MM.1S (cell line): ENCODE measurements around the gene MB.

Experiments used
- DNase-seq: peaks from one replicate; pipeline ENCODE4 v3.0.0-alpha.2; 2015
- H2AFZ ChIP-seq: fragments of 300-600 bp; sonication (generic); 2 replicates; pipeline ENCODE4 v1.6.0; 2016; ENCODE audit warnings: antibody characterized with exemption, low read length
- H3F3A ChIP-seq: fragments of 300-600 bp; sonication (generic); 2 replicates; pipeline ENCODE4 v1.6.1; 2016; ENCODE audit warnings: mild to moderate bottlenecking, antibody characterized with exemption, low read length, moderate library complexity, mixed read lengths; ENCODE audit not compliant: insufficient read depth
- H3K27ac ChIP-seq: fragments of 300-600 bp; sonication (generic); 2 replicates; pipeline ENCODE4 v1.5.1; 2016; ENCODE audit warnings: mild to moderate bottlenecking, low read length
- H3K27me3 ChIP-seq: fragments of 300-600 bp; sonication (generic); replicated peaks from 2 replicates; pipeline ENCODE4 v1.6.0; 2016; ENCODE audit warnings: low read length; ENCODE audit not compliant: insufficient read depth
- H3K36me3 ChIP-seq: fragments of 300-600 bp; sonication (generic); replicated peaks from 2 replicates; pipeline ENCODE4 v1.6.1; 2016; ENCODE audit warnings: mild to moderate bottlenecking, low read length, mixed read lengths; ENCODE audit not compliant: insufficient read depth
- H3K4me1 ChIP-seq: fragments of 300-600 bp; sonication (generic); 2 replicates; pipeline ENCODE4 v1.6.1; 2016; ENCODE audit warnings: low read length, mixed read lengths
- H3K4me2 ChIP-seq: fragments of 300-600 bp; sonication (generic); 2 replicates; pipeline ENCODE4 v1.6.0; 2016; ENCODE audit warnings: low read depth, low read length
- H3K4me3 ChIP-seq: fragments of 300-600 bp; sonication (generic); 2 replicates; pipeline ENCODE4 v1.5.1; 2016; ENCODE audit warnings: low read length, mixed read lengths
- H3K79me2 ChIP-seq: fragments of 300-600 bp; sonication (generic); 2 replicates; pipeline ENCODE4 v1.6.1; 2016; ENCODE audit warnings: mixed run types, low read length, mixed read lengths
- H3K9ac ChIP-seq: fragments of 300-600 bp; sonication (generic); 2 replicates; pipeline ENCODE4 v1.6.1; 2016; ENCODE audit warnings: low read length, mixed read lengths
- H3K9me2 ChIP-seq: fragments of 300-600 bp; sonication (generic); replicated peaks from 2 replicates; pipeline ENCODE4 v1.6.1; 2016; ENCODE audit warnings: mild to moderate bottlenecking, low read length, mixed read lengths; ENCODE audit not compliant: insufficient read depth
- H3K9me3 ChIP-seq: fragments of 300-600 bp; sonication (generic); replicated peaks from 2 replicates; pipeline ENCODE4 v1.6.1; 2016; ENCODE audit warnings: mild to moderate bottlenecking, low read length, mixed read lengths; ENCODE audit not compliant: insufficient read depth
- H4K20me1 ChIP-seq: fragments of 300-600 bp; sonication (generic); 2 replicates; pipeline ENCODE4 v1.6.1; 2016; ENCODE audit warnings: mild to moderate bottlenecking, low read length, moderate library complexity, mixed read lengths; ENCODE audit not compliant: insufficient read depth
- CTCF ChIP-seq: fragments of 300-600 bp; sonication (generic); IDR thresholded peaks from 2 replicates; pipeline ENCODE4 v1.5.1; 2016; ENCODE audit warnings: antibody characterized with exemption, low read length, mixed read lengths
- EZH2 ChIP-seq: fragments of 300-600 bp; sonication (generic); optimal IDR thresholded peaks from 2 replicates; pipeline ENCODE3; 2017; ENCODE audit warnings: low read depth, mild to moderate bottlenecking, antibody characterized with exemption, low read length, mixed read lengths
- EZH2phosphoT487 ChIP-seq: fragments of 300-600 bp; sonication (generic); IDR thresholded peaks from 2 replicates; pipeline ENCODE4 v1.6.1; 2018; ENCODE audit warnings: antibody characterized with exemption, low read length

The MB gene

GRCh38 chr22:35563211-35563610 lies 53.9 kb downstream of the MB start:
- H3K27me3 ChIP-seq: peaks cover 3% of the 10 kb centered on the region
- H3K9me2 ChIP-seq: no peaks in the 10 kb centered on the region
- H4K20me1 ChIP-seq: no peaks in the 10 kb centered on the region
- no peak overlapping the region for H3K27ac ChIP-seq
- no peaks in the 10 kb centered on the region; the same call in 1 of the 2 replicates for H3F3A ChIP-seq
- TF ChIP-seq EZH2 (no peak), EZH2phosphoT487 (no peak), CTCF (no peak)
- H3K36me3 ChIP-seq: no peaks in the 10 kb centered on the region
- no peaks in the 10 kb centered on the region for H3K9me3 ChIP-seq
- H3K4me3 ChIP-seq: no peak overlapping the region
- no peak for DNase-seq
- no peak overlapping the region for H3K4me2 ChIP-seq
- H3K4me1 ChIP-seq: peaks cover 5% of the 10 kb centered on the region
- no peak overlapping the region for H2AFZ ChIP-seq
- H3K9ac ChIP-seq: no peak overlapping the region
- no peaks in the 10 kb centered on the region for H3K79me2 ChIP-seq

GRCh38 chr22:35561796-35562526 lies 55.2 kb downstream of the MB start:
- Histone ChIP-seq H3K27me3 (peaks cover 3% of the 10 kb centered on the region), H3K4me3 (no peak overlapping the region), H3K79me2 (no peaks in the 10 kb centered on the region), H2AFZ (no peak overlapping the region), H3K9ac (no peak overlapping the region), H3F3A (no peaks in the 10 kb centered on the region; the same call in 1 of the 2 replicates), H3K27ac (no peak overlapping the region), H3K4me1 (peaks cover 11% of the 10 kb centered on the region), H3K9me3 (no peaks in the 10 kb centered on the region), H3K36me3 (no peaks in the 10 kb centered on the region), H4K20me1 (no peaks in the 10 kb centered on the region), H3K4me2 (no peak overlapping the region), H3K9me2 (no peaks in the 10 kb centered on the region)
- no peak for TF ChIP-seq CTCF
- no peak for TF ChIP-seq EZH2phosphoT487
- TF ChIP-seq EZH2: no peak
- no peak for DNase-seq

GRCh38 chr22:35560824-35561223 lies 56.3 kb downstream of the MB start:
- Histone ChIP-seq H2AFZ (no peak overlapping the region), H3K27ac (no peak overlapping the region), H3K4me3 (no peak overlapping the region), H3F3A (no peaks in the 10 kb centered on the region; the same call in 1 of the 2 replicates), H3K27me3 (no peaks in the 10 kb centered on the region; the same call in 1 of the 2 replicates), H3K9me2 (no peaks in the 10 kb centered on the region), H3K79me2 (no peaks in the 10 kb centered on the region), H3K4me1 (peaks cover 15% of the 10 kb centered on the region), H4K20me1 (no peaks in the 10 kb centered on the region), H3K36me3 (no peaks in the 10 kb centered on the region), H3K4me2 (no peak overlapping the region), H3K9ac (no peak overlapping the region), H3K9me3 (no peaks in the 10 kb centered on the region)
- TF ChIP-seq CTCF (no peak), EZH2 (no peak), EZH2phosphoT487 (no peak)
- no peak for DNase-seq
